T-helper 17 cell (primary cell): ENCODE measurements around the gene DUS3L. TPM values are rescaled to one million over a fixed set of nuclear protein-coding genes. Genes with fewer than 3 reads are reported as not detected.
"Not testable (repeated sequence)": the region's sequence is repeated elsewhere in the genome, so short reads cannot be mapped to it uniquely, and the experiment has no call there.

Experiments
- ATAC-seq: fragments of 150-1000 bp; cut with Tn5 transposase; 2 replicates; pipeline ENCODE4 v1.10.0; 2021; ENCODE audit warnings: mild to moderate bottlenecking, moderate library complexity
- DNase-seq, 3 donors: peaks; one replicate each; pipeline versions ENCODE4 v3.0.0 to v3.0.0-alpha.2; 2020 to 2021
- H3K9me3 ChIP-seq: one replicate; pipeline ENCODE4 v1.7.0; 2013; ENCODE audit warnings: low read length, mild to moderate bottlenecking; ENCODE audit not compliant: control insufficient read depth, poor library complexity, severe bottlenecking
- H3K27ac Mint-ChIP-seq: one replicate; pipeline ENCODE4 v1.8.0; 2022; ENCODE audit warnings: mild to moderate bottlenecking, moderate library complexity, mixed read lengths
- H3K27me3 Mint-ChIP-seq: one replicate; pipeline ENCODE4 v1.8.0; 2022; ENCODE audit warnings: mixed read lengths
- H3K36me3 Mint-ChIP-seq: one replicate; pipeline ENCODE4 v1.8.0; 2022; ENCODE audit warnings: low read depth, mixed read lengths
- H3K4me1 Mint-ChIP-seq: one replicate; pipeline ENCODE4 v1.8.0; 2022; ENCODE audit warnings: mild to moderate bottlenecking, mixed read lengths
- H3K4me3 Mint-ChIP-seq: one replicate; pipeline ENCODE4 v1.8.0; 2022; ENCODE audit warnings: mild to moderate bottlenecking, moderate library complexity, mixed read lengths
- total RNA-seq, 4 donors: library from RNA in 2 of 4; stranded (reverse) in 2 of 4; gene quantifications; one replicate each; pipeline ENCODE4 v1.2.3 and lab custom pipeline; 2022 to 2026

DUS3L gene
- total RNA-seq, 2 donors from 2014 or later: 128 to 131 TPM

DNA sequence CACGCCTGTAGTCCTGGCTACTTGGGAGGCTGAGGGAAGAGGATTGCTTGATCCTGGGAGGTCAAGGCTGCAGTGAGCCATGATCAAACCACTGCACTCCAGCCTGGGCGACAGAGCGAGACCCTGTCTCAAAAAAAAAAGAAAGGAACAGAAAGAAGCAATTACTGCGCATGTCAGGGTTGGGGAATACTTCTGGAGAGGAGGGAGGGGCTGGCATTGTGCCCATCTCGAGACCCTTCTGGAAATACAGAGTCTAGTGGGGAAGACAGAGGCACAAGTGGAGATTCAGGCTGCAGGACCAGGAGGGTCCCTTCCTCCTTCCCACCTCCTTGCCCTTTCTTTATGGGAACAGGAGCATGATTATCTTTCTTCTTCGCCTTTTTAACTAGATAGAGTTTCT, 37.2 kb downstream of the DUS3L start:
- ATAC-seq: no peak
- no peak overlapping the region for H3K27ac Mint-ChIP-seq

DNA sequence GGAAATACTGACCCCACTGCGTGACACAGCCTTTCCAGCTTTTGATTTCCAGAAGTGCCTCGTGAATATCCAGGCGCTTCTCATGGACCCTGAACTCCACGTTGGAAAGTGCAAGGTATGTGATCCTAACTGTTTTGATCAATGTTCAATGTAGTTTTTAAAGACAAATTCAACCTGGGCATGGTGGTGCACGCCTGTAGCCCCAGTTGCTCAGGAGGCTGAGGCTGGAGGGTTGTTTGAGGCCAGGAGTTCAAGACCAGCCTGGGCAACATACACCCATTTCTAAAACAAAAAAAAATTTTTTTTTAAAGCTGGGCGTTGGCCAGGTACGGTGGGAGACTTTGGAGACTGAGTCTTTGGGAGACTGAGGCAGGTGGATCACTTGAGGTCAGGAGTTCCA, 39.3 kb downstream of the DUS3L start:
- H3K27ac Mint-ChIP-seq: no peak overlapping the region
- no peaks in the 10 kb centered on the region for H3K36me3 Mint-ChIP-seq
- H3K9me3 ChIP-seq: no peaks in the 10 kb centered on the region
- H3K27me3 Mint-ChIP-seq: no peaks in the 10 kb centered on the region
- H3K4me3 Mint-ChIP-seq: no peak overlapping the region
- ATAC-seq (no peak), DNase-seq (no peak)
- no peaks in the 10 kb centered on the region for H3K4me1 Mint-ChIP-seq

More for the DNA sequence above, 37.2 kb downstream of the DUS3L start:
- H3K27me3 Mint-ChIP-seq: peaks cover 7% of the 10 kb centered on the region
- DNase-seq: no peak
- no peaks in the 10 kb centered on the region for H3K36me3 Mint-ChIP-seq
- H3K9me3 ChIP-seq: no peaks in the 10 kb centered on the region
- H3K4me3 Mint-ChIP-seq: no peak overlapping the region
- no peaks in the 10 kb centered on the region for H3K4me1 Mint-ChIP-seq

DNA sequence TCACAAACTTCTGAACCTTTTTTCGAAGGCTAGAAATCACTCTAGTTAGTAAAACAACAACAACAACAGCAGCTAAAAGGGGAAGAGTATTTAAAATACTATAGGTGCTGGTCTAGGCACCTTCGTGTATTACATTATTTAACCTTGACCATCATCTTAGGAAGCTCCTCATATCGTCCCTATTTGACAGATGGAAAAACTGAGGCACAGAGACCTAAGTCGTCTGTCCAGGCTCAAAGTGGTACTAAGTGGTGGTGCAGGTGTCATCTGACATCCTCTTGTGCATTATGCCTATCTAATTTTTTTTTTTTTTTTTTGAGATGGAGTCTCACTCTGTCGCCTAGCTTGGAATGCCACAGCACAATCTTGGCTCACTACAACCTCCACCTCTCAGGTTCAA, 41.5 kb downstream of the DUS3L start:
- no peak for DNase-seq
- no peak for ATAC-seq
- H3K27me3 Mint-ChIP-seq: no peaks in the 10 kb centered on the region
- H3K9me3 ChIP-seq: no peaks in the 10 kb centered on the region
- no peak overlapping the region for H3K27ac Mint-ChIP-seq
- no peak overlapping the region for H3K4me3 Mint-ChIP-seq
- H3K36me3 Mint-ChIP-seq: no peaks in the 10 kb centered on the region
- H3K4me1 Mint-ChIP-seq: no peaks in the 10 kb centered on the region

DNA sequence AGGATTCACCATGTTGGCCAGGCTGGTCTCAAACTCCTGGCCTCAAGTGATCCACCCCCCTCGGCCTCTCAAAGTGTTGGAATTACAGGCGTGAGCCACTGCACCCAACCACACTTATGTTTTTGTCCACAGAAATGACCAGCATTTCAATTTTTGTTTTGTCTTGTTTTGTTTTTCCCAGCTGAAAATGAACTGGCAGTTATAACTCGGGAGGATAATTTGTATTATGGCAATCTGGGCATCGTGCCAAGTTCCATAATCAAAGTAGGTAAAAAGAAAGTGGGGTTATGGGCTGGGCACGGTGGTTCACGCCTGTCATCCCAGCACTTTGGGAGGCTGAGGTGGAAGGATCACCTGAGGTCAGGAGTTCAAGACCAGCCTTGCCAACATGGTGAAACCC, 42.0 kb downstream of the DUS3L start:
- not testable (repeated sequence) for H3K4me1 Mint-ChIP-seq, H3K4me3 Mint-ChIP-seq, H3K27me3 Mint-ChIP-seq, ATAC-seq, DNase-seq, H3K9me3 ChIP-seq, H3K36me3 Mint-ChIP-seq, H3K27ac Mint-ChIP-seq

DNA sequence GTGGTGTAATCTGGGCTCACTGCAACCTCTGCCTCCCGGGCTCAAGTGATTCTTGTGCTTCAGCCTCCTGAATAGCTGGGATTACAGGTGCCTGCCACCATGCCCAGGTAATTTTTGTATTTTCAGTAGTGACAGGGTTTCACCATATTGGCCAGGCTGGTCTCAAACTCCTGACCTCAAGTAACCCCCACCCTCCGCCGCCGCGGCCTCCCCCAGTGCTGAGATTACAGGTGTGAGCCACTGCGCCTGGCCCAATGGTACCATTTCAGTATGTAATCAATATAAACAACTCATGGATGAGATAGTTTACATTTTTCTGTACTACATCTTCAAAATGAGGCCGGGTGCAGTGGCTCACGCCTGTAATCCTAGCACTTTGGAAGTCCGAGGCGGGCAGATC, 46.0 kb downstream of the DUS3L start:
- not testable (repeated sequence) for H3K36me3 Mint-ChIP-seq, H3K9me3 ChIP-seq, DNase-seq, ATAC-seq, H3K27me3 Mint-ChIP-seq, H3K4me3 Mint-ChIP-seq, H3K27ac Mint-ChIP-seq, H3K4me1 Mint-ChIP-seq

DNA sequence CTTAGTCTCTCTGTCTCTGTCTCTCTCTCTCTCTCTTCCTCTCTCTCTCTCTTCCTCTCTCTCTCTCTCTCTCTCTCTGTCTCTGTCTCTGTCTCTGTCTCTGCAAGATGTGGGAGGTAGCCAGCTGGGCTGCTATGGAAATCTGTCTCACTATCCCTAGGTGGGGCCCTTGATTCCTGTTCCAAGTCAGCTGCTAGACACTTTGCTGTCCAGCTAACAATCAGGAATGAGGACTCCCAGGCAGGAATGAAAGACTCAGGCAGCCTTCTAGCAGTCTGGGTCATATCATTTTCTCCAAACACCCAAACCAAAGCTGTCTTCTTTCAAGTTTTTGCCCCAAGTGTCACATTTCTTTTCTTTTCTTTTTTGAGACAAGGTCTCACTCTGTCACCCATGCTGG, 47.3 kb downstream of the DUS3L start:
- Mint-ChIP-seq H3K27me3 (peaks cover 6% of the 10 kb centered on the region), H3K4me3 (no peak overlapping the region), H3K27ac (peak overlapping the region; percentile 9), H3K36me3 (no peaks in the 10 kb centered on the region), H3K4me1 (no peaks in the 10 kb centered on the region)
- H3K9me3 ChIP-seq: no peaks in the 10 kb centered on the region
- DNase-seq: no peak
- ATAC-seq: no peak

DNA sequence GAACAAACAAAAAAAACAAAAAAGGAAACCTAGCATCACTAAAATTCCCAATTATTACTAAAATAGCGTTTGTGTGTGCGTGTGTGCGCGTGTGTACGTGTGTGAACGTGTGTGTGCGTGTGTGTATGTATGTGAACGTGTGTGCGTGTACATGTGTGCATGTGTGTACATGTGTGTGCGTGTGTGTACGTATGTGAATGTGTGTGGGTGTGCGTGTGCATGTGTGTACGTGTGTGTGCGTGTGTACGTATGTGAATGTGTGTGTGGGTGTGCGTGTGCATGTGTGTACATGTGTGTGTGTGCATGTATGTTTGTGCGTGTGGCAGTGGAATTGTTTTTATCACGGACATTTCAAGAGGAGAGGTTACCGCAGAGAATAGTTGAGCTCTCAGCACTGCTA, 48.9 kb downstream of the DUS3L start:
- H3K9me3 ChIP-seq: no peaks in the 10 kb centered on the region
- Mint-ChIP-seq H3K27ac (peak overlapping the region; percentile 83), H3K27me3 (peaks cover 6% of the 10 kb centered on the region), H3K4me1 (no peaks in the 10 kb centered on the region), H3K4me3 (no peak overlapping the region), H3K36me3 (no peaks in the 10 kb centered on the region)
- ATAC-seq (no peak), DNase-seq (no peak)

DNA sequence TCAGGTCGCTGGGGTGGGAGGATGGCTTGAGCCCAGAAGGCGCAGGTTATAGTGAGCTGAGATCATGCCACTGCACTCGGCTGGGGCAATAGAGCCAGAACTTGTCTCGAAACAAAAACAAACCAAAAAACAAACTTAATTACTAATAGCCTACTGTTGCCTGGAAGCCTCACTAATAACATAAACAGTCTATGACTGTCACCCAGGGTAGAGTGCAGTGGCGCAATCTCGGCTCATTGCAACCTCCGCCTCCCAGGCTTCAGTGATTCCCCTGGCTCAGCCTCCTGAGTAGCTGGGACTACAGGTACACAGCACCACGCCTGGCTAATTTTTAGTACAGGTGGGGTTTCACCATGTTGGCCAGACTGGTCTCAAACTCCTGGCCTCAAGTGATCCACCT, 52.5 kb downstream of the DUS3L start:
- DNase-seq (no peak), ATAC-seq (no peak)
- no peaks in the 10 kb centered on the region for H3K9me3 ChIP-seq
- no peaks in the 10 kb centered on the region for H3K4me1 Mint-ChIP-seq
- no peaks in the 10 kb centered on the region for H3K36me3 Mint-ChIP-seq
- H3K27me3 Mint-ChIP-seq: peaks cover 3% of the 10 kb centered on the region
- H3K4me3 Mint-ChIP-seq: no peak overlapping the region
- no peak overlapping the region for H3K27ac Mint-ChIP-seq

Other genes with a start within 250 kb of the DUS3L start
- 1 to 10 TPM; 2.0 to 2.8 TPM for gene TINCR, start 223.2 kb downstream of the DUS3L start, total RNA-seq
- 100 to 1,000 TPM; 241 to 255 TPM for gene SAFB2, start 168.4 kb downstream of the DUS3L start, total RNA-seq
- gene SAFB, start 168.1 kb downstream of the DUS3L start, total RNA-seq: 100 to 1,000 TPM; 173 to 183 TPM
- gene MICOS13, start 110.6 kb downstream of the DUS3L start, total RNA-seq: 10 to 100 TPM; 26.9 to 27.9 TPM
- 1 to 10 TPM; 1.4 to 3.1 TPM for gene HSD11B1L, start 110.1 kb downstream of the DUS3L start, total RNA-seq
- 1,000 to 10,000 TPM in 1 of 2 donors, 100 to 1,000 TPM in 1; 811 to 1,376 TPM for gene RPL36, start 100.9 kb downstream of the DUS3L start, total RNA-seq
- 10 to 100 TPM; 61.0 to 65.2 TPM for gene LONP1, start 71.0 kb downstream of the DUS3L start, total RNA-seq
- not detected for gene CATSPERD, start 70.5 kb downstream of the DUS3L start, total RNA-seq
- gene PRR22, start 6.4 kb downstream of the DUS3L start, total RNA-seq: 1 to 10 TPM; 3.8 to 3.9 TPM
- under 1 TPM; 0.35 to 0.39 TPM for gene NRTN, start 13.9 kb upstream of the DUS3L start, total RNA-seq
- gene FUT6, start 48.5 kb upstream of the DUS3L start, total RNA-seq: not detected
- under 1 TPM in 1 of 2 donors, not detected in 1; 0.50 TPM for gene FUT3, start 60.3 kb upstream of the DUS3L start, total RNA-seq
- gene FUT5, start 79.4 kb upstream of the DUS3L start, total RNA-seq: 1 to 10 TPM; 2.2 to 3.7 TPM
- 100 to 1,000 TPM; 102 to 108 TPM for gene NDUFA11, start 112.6 kb upstream of the DUS3L start, total RNA-seq
- gene VMAC, start 113.7 kb upstream of the DUS3L start, total RNA-seq: 10 to 100 TPM; 24.6 TPM
- 10 to 100 TPM; 41.0 to 47.1 TPM for gene CAPS, start 123.1 kb upstream of the DUS3L start, total RNA-seq
- gene RANBP3, start 187.0 kb upstream of the DUS3L start, total RNA-seq: 10 to 100 TPM; 76.8 to 86.9 TPM